CD1c-positive myeloid dendritic cell (primary cell): ENCODE results near the gene RRP7A.
A peak's percentile ranks its signal among the peaks of the same experiment; 100 is the strongest.
"Not testable (repeated sequence)": the region's sequence is repeated elsewhere in the genome, so short reads cannot be mapped to it uniquely, and the experiment has no call there.

Source experiments
- DNase-seq: peaks from one replicate; pipeline ENCODE4 v3.0.0-alpha.2; 2016; ENCODE audit errors: extremely low spot score

Gene RRP7A

GRCh38 chr22:42499773-42500160, 19.8 kb downstream of the RRP7A start:
- not testable (repeated sequence) for DNase-seq

DNA sequence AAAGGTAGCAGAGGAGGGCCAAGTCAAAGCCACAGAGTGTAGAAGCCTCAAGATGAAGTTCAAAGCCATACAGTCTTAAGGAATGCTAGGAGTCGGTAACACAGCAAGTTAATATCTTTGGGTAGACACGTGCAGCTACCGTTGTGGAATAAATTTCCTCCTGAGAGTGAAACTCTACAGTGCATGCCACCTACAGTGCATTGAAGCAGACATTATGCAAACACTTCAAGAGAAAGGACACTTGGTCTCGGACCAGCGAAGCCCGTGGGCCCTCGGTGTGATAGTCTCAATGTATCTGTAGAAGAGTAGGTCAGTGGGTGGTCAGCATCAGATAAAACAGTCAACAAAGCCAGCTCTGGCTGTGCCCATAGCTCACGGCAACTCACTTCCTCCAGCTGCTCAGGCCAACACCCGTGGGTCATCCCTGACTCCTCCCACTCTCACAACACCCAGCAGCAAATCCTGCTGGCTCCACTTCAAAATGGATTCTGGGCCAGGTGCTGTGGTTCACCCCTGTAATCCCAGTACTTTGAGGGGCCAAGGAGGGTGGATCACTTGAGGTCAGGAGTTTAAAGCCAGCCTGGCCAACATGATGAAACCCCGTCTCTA, 24.0 kb downstream of the RRP7A start:
- DNase-seq = not testable (repeated sequence)

DNA sequence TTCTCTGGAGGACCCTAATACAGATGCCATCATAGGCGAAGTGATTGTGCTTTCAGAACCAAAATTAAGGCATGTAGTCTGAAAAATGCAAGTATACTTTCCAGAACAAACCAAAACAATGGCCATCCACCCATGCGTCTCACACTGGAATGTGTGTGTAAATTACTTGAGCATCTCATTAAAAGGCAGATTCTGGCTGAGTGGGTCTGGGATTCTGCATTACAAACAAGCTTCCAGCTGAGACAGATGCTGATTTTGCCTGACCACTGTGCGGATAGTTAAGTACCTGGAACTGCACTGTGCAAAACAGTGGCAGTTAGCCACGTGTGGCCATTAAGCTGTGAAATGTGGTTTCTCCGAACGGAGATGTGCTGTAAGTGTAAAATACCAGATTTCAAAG, 26.2 kb downstream of the RRP7A start:
- no peak for DNase-seq

GRCh38 chr22:42492323-42492690, 27.3 kb downstream of the RRP7A start:
- DNase-seq = no peak

GRCh38 chr22:42490243-42490832, 29.3 kb downstream of the RRP7A start:
- no peak for DNase-seq

- DNase-seq = no peak
Measured at GRCh38 chr22:42489000-42489399, 30.6 kb downstream of the RRP7A start.

DNA sequence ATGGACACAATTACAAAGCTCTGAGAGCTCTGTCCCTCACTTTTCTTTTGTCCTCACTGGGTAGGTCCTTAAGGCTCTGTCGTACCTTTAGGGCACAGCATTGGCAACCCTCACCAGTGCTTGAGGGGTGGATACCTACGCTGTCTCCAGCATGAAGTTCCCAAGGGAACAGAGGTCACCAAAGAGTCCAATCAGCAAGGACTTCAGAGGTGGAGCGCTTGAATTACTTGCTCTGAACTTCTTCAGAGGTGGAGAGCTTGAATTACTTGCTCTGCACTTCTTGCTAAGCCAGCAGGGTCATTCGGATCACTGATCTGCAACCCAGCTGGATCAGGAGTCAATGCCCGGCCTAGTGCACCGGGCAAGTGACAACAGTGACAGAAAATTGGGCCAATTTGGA, 35.1 kb downstream of the RRP7A start:
- DNase-seq = no peak

DNA sequence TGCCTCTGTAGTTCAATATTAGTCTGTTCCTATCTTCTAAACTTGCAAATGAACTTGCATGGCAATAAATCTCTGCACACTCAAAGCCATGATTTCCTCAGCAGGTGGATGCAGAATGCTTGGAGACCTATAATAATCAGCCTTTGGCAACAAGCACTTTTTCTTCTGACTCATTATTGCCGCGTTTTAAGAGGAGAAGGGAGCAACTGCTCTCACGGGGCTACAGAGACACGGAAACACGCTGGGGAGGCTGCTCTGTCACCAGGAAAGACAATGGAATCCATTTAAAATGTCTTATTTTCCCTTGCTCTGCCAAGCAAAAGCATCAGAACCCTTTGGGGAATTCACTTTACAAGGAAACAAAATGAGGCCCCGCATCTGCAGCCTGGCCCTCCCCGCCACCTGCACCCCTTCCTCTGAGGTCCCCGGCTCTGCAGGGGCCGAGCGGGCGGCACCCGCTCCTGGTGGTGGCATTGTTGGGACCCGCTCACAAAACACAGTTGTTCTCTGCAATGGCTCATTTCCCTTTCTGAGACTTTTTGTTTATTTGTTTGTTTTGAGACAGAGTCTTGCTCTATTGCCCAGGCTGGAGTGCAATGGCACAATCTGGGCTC, 35.9 kb downstream of the RRP7A start:
- not testable (repeated sequence) for DNase-seq

DNA sequence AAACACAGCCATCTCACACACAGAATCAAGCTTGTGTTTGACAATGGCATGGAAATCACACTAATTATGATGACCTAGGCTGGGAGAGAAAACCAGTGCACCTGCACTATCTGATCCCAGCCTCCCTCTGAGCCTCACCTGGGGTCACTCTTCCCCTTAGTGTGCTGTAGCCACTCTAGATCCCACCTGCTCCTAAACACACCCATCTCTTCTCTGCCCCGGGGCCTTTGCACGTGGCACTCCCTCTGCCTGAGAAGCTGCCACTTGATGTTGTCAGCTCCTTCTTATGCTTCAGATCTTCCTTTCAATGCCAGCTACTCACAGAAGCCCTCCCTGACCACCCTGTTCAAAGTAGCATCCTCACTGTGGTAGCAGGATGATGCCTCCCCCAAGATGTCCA, 44.5 kb downstream of the RRP7A start:
- no peak for DNase-seq

DNA sequence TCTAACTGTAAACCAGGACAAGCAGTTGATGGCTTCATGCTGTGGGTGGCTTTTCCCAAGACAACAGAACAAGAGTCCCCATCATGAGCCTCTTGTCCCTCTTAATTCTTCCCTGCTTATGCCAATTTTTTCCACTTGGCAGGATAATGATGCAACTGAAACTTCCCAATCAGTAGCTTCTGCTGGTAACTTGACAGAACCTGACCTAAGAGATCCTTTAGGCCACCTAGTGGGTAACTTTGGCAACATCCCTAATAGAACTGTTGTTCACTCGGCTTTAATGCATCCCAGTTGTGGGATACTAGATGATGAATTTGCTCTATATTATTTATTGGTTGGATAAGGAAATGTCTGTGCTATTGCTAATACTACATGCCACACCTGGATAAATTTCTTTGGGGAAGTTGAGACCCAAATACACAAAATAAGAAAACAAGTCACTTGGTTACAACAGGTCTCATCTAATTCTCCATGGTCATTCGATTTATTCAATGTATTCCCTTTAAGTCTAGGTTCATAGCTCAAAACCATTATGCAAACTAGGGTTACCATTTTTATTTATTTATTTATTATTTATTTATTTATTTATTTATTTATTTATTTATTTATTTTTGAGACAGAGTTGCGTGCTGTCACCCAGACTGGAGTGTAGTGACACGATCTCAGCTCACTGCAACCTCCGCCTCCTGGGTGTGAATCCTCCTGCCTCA, 46.0 kb downstream of the RRP7A start:
- DNase-seq = peak; percentile 69

- DNase-seq = no peak
Measured at GRCh38 chr22:42472671-42473070, 46.9 kb downstream of the RRP7A start.

- no peak for DNase-seq
Measured at GRCh38 chr22:42471441-42471840, 48.2 kb downstream of the RRP7A start.

GRCh38 chr22:42470366-42471082, 49.1 kb downstream of the RRP7A start:
- no peak for DNase-seq

DNA sequence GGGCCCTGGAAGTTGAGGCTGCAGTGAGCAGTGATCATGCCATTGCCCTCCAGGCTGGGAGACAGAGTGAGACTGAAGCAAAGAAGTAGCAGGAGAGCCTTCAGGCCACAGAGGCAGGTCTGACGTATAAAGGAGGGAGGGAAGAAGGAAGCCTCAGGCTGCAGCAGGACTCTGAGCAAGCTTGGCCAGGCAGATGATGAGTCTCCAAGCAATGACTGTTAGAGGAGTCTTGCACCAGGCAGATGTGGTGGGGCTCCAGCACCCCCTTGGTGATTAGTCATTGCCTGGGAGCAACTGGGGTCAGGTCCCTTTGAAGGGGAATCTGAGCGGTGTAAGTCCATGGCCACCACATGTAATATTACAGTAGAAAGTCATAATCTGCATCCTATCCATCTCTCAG, 50.8 kb downstream of the RRP7A start:
- no peak for DNase-seq

DNA sequence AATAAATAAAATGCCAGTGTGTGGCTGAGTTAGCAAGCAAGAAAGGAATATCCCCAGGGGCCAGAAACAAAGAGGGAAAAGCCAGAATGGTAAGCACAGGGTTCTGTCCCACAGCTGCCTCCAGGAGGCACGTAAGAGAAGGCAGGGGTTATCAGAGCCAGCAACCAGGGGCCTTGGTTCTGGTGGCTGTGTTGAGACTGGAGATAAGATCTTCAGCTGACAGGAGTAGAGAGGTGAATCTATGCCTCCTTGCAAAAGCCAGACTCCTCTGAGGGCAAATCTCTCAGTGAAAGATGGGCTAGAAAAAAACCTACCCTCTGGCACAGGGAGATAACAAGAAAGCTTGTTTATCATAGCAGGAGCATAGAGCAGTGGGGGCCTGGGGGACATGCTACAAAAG, 57.6 kb downstream of the RRP7A start:
- no peak for DNase-seq

DNA sequence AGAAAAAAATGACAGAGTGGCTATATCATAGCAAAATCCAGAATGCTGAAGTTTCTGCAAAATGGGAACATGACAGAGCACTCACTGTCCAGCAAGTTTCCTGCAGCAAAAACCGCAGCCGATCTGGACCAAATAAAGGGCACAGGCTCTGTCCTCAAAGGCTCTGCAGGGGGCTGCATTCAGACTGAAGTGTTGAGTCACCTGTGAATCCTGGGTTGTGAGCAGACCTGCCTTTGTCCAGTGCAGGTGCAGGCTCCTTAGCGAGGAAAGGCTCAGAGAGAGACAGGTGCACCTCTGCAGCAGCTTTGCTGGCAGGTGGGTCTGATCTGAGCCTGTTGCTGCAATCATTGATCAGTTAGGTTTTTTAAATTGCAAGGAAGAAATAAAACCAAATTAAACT, 58.1 kb downstream of the RRP7A start:
- no peak for DNase-seq
